Measurements from ENCODE around the gene CTNND1. TPM values are rescaled to one million over a fixed set of nuclear protein-coding genes. Genes with fewer than 3 reads are reported as not detected.
A peak's percentile ranks its signal among the peaks of the same experiment; 100 is the strongest.

Gene CTNND1
- total and polyA plus RNA-seq, 9 of the 15 experiments (the other 6 are each of a cell fraction or from before 2014, with no cell fraction given), result 11.1 to 74.0 (median 43.3) TPM

DNA sequence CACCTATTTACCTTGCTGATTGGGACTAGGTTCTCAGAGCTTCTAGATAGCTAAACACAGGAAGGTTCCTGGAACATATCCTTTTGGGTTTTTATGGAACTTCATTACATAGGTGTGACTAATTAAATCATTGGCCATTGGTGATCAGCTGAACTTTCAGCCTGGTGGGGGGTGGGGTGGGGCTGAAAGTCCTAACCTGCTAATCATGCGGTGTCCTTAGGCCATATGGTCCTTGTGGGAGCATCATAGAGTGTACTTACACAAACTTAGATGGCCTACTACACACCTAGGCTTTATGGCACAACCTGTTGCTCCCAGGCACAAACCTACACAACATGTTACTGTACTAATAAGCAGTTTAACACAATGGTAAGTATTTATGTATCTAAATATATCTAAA is 28.9 kb upstream of the CTNND1 start:
- intact Hi-C loops (cut with micrococcal nuclease) (no loop called here), in situ Hi-C loops (cut with MboI) (no loop called here)
- Histone ChIP-seq H3K4me2 (ENCODE audit: insufficient read depth, low read length) (no peak overlapping the region), H3K4me1 (replicated peaks in 1 of 2; ENCODE audit: control insufficient read depth in 2 of 2, insufficient read depth in 2 of 2, low read length in 2 of 2) (peaks cover 15 to 17% of the 10 kb centered on the region in 2 experiments), H2AFZ (ENCODE audit: low read depth, low read length) (no peak overlapping the region), H4K20me1 (replicated peaks; ENCODE audit: control insufficient read depth, insufficient read depth, low read length) (peaks cover 7% of the 10 kb centered on the region), H3K9me3 (replicated peaks; ENCODE audit: control insufficient read depth, insufficient read depth, low read depth, low read length) (no peaks in the 10 kb centered on the region), H3K9ac (ENCODE audit: insufficient read depth in 1 of 2, low read depth in 2 of 2, low read length in 2 of 2) (no peak overlapping the region), H3K79me2 (ENCODE audit: control insufficient read depth, insufficient read depth, low read length) (peaks cover 95% of the 10 kb centered on the region), H3K9me1 (ENCODE audit: control insufficient read depth, insufficient read depth, low read length) (no peaks in the 10 kb centered on the region), H3K27me3 (ENCODE audit: control insufficient read depth in 2 of 2, insufficient read depth in 2 of 2, low read length in 2 of 2) (no peaks in the 10 kb centered on the region), H3K36me3 (ENCODE audit: control insufficient read depth, insufficient read depth, low read length) (peaks cover 70% of the 10 kb centered on the region), H3K4me3 (no peak overlapping the region), H3K27ac (ENCODE audit: extremely low read depth, low read depth, low read length) (peak overlapping the region; percentile 8; the same call in 1 of the 3 replicates)
- POLR2A ChIA-PET, result interaction anchor here (0.6 to 1.9 kb wide), 7 partner anchors 9 to 387 kb away, joined by 3 to 7 read pairs (median 4); partner anchors contain the start of gene SELENOH
- DNase-seq (ENCODE audit: extremely low read depth in 1 of 4, low spot score in 3 of 4) (no peak), ATAC-seq (0 out of 3 replicates have a peak, but pooled peaks have one; percentile 13), FAIRE-seq (no peak)
- CTCF ChIA-PET (ENCODE audit: low intra/inter-chr PET ratio), result no interaction called here
- WGBS (ENCODE audit: insufficient coverage, low coverage, missing lambda C conversion rate), result 64% methylated on average over 1 of the region's 1 CpG
- BruUV-seq (replicated peaks), result no TSS peak
- TF ChIP-seq STAG1 (CRISPR knock-in tag; IDR thresholded peaks at IDR 0.05; ENCODE audit: borderline replicate concordance) (no peak), FOXP1 (CRISPR knock-in tag; IDR thresholded peaks at IDR 0.05) (no peak), ATF7 (IDR thresholded peaks at IDR 0.05) (no peak), MEIS2 (IDR thresholded peaks at IDR 0.05; ENCODE audit: partially characterized antibody) (no peak), ZNF384 (IDR thresholded peaks at IDR 0.05; ENCODE audit: low read depth, low read length) (no peak), TAF15 (IDR thresholded peaks at IDR 0.05; ENCODE audit: low read depth, low read length) (no peak), HDAC6 (IDR thresholded peaks at IDR 0.05; ENCODE audit: low read depth, low read length) (no peak), EP300 (IDR thresholded peaks at IDR 0.05; ENCODE audit: low read length) (no peak)

Measured in K562 (cell line).